GM21360 (cell line): ENCODE results near the gene NAAA.
"Not testable (repeated sequence)": the region's sequence is repeated elsewhere in the genome, so short reads cannot be mapped to it uniquely, and the experiment has no call there.

Source experiments
- ATAC-seq: cut with Tn5 transposase; IDR thresholded peaks from one replicate; pipeline ENCODE4 v1.9.1; 2021; ENCODE audit warnings: mild to moderate bottlenecking, moderate library complexity; ENCODE audit not compliant: unreplicated experiment

NAAA gene

DNA sequence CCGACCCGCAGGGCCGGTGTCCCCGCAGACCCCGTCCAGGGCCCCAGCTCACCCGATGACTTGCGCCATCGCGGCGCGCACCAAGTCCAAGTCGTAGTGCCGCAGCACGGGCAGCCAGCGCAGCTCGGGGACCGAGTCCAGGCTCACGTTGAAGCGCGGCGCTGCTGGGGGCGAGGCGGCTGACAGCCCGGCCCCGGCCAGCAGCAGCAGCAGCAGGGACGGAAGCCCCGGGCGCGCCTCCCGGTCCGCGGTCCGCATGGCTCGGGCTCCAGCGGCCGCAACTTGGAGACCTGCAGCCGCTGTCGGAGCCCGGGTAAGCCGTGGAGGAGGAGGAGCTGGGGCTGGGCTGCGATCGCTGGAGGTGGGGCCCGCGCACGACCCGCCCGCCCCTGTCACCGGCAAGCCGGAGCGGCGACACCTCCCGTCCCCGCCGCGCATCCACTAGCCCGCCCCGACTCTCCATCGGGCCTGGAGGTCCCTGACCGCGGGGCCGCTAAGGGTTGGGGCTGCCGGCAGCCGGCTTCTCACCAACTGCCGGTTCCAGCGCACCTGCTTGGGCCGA is at the start of gene NAAA:
TSS of gene NAAA (minus strand) at position 322 of the 562 bp plus-strand sequence. CDS start at position 258, 64 bp downstream.
- ATAC-seq = peak; percentile 73

DNA sequence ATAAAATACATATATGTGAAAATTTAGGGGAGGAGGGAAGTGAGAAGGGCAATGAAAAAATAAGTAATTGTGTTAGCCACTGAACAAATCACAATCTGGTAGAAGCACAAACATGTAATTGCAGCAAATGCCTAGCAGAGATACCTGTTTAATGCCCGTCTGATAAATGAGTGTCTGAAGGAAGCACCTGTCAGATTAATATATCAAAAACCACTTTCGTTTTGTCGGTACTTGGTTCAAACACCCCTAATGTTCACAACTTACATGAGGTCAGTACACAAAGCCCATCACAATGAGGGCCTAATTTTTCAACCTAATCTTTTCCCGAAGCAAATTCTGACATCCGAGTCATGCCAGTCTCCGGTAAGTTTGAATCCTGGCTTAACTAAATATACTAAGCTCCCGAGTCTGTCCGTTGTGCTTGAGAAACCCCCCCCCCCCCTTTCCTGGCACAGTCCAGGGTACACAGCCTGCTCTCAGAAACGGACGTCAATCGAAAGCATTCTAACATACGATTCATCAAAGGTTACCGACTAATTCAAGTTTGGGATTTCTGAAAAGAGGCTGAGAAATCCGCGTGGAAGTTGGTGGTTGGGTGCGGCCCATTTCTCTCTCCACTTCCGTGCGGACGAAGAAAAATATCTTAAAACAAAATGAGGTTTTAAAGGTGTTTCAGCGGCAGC is 49.2 kb upstream of the NAAA start:
- ATAC-seq = no peak

DNA sequence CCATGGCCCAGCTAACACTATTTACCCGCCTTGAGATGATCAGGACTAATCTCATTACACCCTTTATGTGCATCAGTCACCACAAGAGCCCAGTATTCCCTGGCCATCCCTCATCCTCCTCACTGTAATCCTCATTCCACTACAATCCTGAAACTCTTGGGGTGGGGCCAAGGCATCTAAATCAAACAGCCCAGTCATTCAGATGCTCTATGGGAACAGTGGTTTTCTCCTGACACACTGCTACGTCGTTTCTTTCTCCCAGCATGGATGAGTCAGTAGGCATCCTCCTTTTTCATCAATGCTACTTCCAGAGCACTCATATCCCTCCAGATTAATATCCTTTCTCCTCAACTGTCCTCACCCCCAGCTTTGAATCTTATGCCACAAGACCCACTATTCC is 44.3 kb upstream of the NAAA start:
- no peak for ATAC-seq

DNA sequence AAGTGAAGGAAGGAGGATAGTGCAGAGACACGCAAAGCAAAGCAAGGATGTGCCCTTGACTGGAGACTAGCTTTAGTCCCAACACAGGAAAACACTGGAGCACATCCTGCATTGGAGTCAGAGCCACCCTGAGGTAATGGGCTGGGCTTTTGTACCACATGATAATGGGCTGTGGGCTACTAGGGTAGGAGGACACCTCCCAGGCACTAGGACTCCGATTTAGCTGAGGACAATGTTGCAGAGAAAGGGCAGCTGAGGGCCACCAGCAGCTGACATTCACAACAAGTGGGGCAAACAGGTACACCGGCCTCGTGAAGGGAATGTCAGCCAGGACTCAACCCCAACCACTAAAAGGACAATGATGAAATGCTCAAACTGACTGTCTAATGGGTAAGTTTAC is 39.8 kb upstream of the NAAA start:
- no peak for ATAC-seq

DNA sequence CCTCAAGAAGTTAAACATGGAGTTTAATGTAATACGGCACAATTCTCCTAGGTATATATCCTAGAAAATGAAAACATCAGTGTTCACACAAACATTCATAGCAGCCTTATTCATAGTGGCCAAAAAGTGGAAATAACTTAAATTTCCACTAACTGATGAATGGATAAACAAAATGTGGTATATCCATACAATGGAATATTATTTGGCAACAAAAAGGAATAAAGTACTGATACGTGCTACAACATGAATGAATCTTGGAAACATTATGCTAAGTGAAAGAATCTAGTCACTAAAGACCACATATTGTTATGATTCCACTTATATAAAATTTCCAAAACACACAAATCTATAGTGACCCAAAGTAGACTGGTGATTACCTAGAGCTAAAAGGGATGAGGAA is 35.4 kb upstream of the NAAA start:
- ATAC-seq = no peak

DNA sequence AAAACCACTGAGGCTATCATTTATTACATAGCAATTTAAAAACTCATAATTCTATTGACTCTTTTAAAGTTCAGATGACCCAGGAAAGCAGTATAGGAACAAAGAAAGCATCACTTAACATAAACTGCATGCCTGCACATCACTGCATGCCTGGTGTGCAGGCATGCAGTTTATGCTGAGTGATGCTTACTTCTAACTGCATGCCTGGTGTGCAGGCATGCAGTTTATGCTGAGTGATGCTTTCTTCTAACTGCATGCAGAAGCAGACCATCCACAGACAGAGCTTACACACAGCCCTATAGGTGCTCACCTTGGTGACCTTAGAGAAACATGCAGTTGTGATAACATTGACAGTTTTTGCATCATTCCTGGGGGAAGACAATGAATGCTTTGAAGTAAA is 33.0 kb upstream of the NAAA start:
- ATAC-seq = no peak

DNA sequence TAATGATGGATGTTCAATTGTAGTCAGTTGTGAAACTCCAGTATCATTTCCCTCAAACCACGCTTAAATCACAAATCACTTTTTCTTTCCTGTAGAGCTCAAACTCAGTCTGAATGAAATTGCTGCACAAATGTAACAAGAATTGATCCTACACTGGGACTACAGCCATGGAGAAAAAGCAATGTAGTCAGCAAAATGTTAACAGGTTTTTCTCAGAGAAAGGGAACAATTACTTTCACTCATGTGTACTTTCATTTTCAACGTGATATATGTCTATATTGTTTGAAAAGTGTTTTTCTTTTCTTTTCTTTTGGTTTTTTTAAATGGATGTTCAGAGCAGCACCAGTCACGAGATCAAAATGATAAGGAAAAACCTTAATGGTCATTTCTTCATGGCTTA is 27.3 kb upstream of the NAAA start:
- no peak for ATAC-seq

DNA sequence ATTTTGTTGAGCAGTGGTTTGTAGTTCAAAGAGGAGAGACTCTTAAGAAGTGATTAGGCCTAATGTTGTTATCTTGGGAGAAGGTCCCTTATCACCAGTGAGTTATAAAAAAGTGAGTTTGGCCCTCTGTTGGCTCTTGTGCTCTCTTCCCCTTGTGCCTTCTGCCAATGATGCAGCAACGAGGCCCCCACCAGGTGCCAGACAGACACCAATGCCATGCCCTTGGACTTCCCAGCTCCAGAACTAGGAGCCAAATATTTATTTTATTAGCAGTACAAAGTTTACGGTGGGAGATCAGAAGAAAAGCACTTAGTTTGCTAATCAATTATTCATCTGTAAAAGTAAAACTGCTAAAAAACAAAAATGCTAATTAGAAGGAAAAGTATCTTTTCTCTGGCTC is 22.7 kb upstream of the NAAA start:
- ATAC-seq = no peak

DNA sequence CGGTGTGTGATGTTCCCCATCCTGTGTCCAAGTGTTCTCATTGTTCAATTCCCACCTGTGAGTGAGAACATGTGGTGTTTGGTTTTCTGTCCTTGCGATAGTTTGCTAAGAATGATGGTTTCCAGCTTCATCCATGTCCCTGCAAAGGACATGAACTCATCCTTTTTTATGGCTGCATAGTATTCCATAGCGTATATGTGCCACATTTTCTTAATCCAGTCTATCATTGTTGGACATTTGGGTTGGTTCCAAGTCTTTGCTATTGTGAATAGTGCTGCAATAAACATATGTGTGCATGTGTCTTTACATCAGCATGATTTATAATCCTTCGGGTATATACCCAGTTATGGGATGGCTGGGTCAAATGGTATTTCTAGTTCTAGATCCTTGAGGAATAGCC is 21.3 kb upstream of the NAAA start:
- ATAC-seq = not testable (repeated sequence)

DNA sequence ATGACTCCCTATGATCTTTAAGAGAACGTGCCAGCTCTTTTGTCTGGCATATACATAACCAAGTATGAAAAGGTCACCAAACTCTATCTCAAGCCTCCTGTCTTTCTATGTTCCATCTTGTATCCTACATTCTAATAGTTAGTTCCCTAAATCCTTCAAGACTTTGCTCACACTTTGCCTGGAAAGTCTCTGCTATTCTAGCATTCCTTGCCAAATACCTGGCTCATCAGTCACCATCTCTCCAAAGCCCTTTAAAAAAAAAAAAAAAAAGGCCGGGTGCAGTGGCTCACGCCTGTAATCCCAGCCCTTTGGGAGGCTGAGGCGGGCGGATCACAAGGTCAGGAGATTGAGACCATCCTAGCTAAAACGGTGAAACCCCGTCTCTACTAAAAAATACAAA is 17.7 kb upstream of the NAAA start:
- not testable (repeated sequence) for ATAC-seq

DNA sequence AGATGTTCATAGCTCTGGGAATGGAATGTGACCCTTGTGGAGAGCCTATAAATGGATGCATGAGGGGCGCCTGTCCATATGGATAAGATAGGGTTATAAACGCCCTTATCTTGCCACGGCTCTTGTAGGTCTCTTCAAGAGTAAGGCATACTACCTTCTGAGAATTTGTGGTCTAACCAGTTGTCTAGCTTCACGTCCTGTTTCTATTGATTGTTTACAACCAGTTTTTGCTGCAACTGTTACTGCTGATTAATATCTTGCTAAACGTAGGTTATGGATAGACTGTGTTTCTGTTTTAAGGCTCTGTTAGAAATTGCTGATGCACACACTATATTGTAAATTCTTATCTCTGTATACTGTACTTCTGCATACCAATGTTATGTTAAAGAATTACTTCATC is 14.0 kb upstream of the NAAA start:
- not testable (repeated sequence) for ATAC-seq

DNA sequence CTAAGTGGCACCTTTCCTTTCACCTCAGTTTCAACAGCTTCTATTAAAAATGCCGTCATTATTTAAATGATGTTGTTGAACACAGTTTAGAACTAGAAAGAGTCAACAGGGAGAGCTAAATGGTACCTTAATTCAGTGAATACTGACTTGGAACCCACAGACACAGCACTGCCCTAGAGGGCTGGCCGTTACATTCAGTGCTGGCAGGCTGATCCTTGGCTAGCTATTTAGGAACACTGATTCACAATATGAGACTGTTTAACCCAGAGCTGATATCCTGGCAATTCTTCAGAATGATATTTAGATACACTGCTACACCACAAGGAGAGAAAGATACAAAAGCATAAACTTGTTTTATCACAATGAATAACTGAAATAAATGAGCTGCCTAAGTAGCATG is 12.7 kb upstream of the NAAA start:
- no peak for ATAC-seq

DNA sequence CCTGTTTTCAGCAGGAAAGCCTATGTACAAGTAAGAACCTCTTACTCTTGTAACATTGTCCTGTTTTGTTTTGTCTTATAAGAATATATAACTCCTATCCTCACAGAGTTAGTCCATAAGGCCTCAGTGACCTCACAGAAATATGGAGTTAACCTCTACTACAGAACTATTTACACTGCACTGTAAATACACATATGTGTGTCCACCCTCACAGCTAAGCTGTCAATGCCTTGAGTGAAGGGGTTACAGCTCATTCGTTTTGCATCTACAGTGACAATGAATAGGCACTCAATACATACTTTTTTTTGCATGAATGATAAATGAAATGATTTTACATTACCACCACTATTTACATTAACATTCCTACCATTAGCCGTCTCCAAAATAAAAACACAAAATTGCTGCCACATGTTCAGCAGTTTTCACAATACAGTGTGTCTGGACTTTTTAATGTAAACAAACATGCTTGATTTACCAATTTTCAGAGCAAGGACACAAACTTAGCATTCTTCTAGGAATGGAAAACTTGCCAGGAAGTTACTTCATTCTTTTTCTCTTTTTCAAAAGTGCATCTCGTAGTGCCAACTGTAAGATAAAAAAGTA is 9.5 kb upstream of the NAAA start:
- ATAC-seq = no peak

DNA sequence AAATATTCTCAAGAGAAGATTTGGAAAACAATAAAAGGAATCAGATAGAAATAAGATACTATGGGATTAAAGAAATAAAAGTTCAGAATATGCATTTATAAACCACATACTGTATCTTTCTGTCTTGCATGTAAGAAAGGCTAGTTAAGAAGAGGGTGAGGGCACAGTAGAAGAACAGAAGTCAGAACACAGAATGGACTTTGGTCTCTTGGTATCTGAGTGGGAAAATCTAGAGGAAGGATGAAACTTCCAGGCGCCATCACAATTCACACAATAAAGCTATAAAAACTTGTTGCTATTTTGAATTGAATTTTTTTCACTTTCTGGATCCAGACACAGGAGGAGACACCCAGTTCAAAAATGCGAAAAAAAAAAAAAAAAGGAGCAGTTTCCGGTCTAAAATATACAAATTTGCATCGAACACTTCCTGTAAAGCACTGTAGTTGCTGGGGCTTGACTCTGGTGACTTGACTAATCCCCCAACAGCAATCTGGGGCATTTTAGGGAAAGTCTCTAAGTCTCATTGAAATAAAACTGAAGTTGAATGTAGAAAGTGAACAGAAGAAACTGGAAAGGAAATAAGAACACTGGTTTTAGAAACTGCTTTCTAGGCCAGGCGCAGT is 8.1 kb upstream of the NAAA start:
- ATAC-seq = peak; percentile 92

DNA sequence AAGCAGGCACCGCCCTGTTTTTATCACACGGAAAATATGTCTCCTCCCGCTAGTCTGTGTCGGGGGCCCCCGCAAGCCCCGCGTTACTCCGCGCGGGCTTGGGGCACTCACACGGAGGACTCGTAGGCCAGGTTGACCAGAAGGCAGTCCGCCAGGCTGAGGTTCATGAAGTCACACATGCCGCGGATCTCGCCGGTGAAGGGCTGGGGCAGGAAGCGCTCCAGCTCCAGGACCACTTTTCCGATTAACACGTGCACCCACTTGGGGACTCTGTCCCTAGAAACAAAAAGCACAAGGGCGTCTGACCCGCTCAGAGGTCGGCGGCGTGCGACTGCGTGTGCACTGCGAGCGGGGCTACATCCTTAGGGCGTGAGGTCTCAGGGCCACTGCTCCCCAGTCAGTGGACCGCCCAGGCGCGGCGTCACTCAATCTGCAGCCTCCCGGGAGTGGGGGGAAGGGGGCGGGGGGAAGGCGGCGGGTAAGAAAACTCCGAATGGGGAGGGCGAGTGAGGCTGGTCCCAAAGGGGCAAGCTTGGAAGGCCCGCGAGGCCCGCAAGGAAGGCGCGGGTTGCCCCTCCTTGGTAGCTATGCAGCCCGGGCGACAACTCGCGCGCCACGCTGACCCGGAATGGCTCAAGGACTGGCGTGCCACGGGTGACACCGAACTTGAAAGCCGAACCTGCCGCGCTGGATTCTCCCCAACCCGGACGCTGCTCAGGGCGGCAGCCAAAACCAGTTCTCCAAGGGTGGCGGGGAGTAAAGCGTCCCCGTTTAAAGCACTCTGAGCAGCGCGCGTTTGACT is 722 bp downstream of the NAAA start:
- peak; percentile 61 for ATAC-seq

DNA sequence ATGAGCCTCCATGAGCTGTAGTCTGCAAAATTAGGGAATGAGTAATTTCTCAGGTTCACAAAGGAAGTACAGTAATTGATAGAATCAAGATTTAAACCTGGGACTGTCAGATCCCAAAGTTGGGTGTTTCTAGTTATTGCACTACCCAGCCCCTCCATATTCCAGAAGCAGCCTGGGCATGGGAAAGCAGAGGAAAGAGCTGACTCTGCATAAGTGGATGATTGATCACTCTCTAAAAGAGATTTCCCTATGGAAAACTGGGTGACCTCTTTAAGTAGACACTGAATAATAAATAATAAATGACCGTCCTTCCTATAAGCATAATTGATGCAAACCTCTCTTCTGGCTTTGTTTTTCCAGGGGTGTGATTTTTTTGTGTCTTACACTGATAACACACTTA is 5.2 kb downstream of the NAAA start:
- ATAC-seq = no peak

DNA sequence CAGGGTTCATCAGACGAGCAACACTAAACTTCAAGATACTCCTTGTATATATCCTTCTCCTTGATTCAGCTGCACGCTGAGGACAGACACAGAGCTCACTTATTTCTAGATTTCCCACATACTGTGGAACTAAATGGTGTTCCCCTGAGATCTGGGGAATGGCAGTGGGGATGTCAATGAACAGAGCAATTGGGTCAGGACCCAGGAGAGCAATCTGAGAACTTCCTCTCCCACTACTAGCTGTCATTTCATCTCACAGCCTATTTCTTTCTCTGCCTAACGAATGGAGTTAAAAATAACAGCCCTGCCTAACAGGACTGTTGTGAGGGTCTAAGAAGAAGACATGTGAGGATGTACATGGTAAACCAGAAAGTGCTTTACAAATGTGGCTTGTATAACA is 10.7 kb downstream of the NAAA start:
- no peak for ATAC-seq

DNA sequence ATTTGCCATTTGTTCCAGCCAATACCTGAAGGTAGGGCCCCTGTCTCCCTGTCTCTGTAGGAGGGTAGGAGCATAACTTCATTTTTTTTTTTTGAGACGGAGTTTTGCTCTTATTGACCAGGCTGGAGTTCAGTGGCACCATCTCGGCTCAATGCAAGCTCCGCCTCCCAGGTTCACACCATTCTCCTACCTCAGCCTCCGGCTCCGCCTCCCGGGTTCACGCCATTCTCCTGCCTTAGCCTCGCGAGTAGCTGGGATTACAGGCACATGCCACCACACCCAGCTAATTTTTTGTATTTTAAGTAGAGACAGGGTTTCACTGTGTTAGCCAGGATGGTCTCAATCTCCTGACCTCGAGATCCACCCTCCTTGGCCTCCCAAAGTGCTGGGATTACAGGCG is 15.9 kb downstream of the NAAA start:
- ATAC-seq = not testable (repeated sequence)

DNA sequence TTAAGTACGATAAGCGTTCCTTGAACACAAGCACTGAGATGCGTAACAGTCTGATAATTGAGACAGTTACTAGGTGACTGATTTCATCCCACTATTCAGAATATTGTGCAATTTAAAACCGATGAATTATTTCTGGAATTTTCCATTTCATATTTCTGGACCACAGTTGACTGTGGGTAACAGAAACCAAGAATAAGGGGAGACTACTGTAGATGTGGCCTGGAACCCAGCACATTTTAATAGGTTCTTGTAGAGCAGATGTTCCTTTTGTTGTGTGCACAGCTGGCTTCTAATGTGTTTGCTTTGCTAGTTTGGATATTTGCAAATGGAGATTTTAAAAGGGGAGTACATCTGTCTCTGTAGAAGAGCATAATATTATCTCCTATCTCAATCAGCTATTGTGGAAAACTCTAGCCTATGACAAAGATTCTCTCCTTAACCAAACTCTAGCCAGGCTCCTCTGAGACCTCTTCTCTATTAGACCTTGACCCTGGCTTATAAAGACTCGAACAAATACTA is 16.4 kb downstream of the NAAA start:
- ATAC-seq = no peak

DNA sequence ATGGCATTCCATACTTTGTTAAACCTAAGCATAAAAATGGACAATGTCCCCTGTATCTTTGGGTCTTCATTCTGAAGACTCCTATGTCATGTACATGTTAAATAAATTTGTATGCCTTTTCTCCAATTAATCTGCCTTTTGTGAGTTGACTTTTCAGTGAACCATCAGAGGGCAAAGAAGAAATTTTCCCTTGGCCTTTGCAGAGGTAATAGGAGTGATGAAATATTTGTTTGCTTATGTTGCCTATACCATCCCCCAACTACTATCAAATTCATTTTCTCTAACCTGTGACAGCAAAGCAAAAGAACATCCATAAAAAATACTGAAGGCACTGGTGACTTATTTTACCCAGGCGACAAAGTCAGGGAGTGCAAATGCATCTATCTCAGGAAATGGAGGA is 18.2 kb downstream of the NAAA start:
- no peak for ATAC-seq

DNA sequence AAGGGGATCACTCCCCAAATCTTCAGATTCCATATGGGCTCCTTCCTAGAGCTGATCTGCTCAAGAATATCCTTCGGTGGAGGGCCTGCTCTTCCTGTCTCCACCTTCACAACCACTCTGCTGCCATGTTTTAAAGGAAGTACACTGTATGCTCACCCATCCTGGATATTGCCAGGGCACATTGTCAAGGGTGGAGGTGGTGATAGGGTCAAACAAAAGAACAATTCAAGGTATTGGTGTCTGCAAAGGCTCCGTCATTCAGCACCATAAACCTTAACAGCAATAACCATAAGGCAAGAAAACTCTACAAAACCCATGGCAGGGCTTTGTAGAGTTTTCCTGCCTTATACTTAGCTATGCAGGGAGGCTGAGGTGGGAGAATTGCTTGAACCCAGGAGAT is 18.9 kb downstream of the NAAA start:
- ATAC-seq = no peak
